ENCODE measurements around the gene GRK6. TPM values are rescaled to one million over a fixed set of nuclear protein-coding genes. Genes with fewer than 3 reads are reported as not detected.

The GRK6 gene
- total RNA-seq, 1 experiment from 2014 or later: 75.2 TPM

DNA sequence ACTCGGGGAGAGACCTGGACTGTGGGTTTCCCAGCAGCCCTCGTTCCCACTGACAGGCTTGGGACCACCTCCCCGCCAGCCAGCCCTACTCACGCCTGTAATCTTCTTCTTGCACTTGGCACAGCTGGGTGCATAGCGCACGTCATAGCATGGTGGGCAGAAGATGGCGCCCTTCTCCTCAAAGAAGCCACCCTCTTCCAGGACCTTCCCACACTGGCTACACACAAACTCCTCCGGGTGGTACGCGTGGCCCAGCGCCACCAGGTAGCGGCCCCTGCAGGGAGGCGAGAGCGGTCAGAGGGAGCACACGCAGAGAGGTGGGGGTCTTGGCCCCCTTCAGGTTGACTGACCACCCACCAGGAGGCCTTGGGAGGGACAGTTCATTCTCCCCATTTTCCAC is 61.5 kb downstream of the GRK6 start:
- H3K27me3 ChIP-seq (ENCODE audit: insufficient read depth, low read length): no peaks in the 10 kb centered on the region
- H4K8ac ChIP-seq (replicated peaks; ENCODE audit: insufficient read length, low read depth, low read length): no peak overlapping the region
- no peak overlapping the region for H3K14ac ChIP-seq (ENCODE audit: insufficient read depth, low read length)
- H2AFZ ChIP-seq (ENCODE audit: low read length): no peak overlapping the region
- no peak overlapping the region for H3K27ac ChIP-seq (ENCODE audit: insufficient read length, low read depth, low read length)
- H3K9me3 ChIP-seq (ENCODE audit: control insufficient read depth, low read depth, low read length): no peaks in the 10 kb centered on the region
- H2BK5ac ChIP-seq (ENCODE audit: insufficient read length, low read length): no peak overlapping the region
- H3K4me1 Mint-ChIP-seq: peaks cover 8 to 16% of the 10 kb centered on the region in 2 experiments
- no peak overlapping the region for H3K56ac ChIP-seq (ENCODE audit: insufficient read length, low read depth, low read length)
- H4K5ac ChIP-seq (ENCODE audit: insufficient read length, low read depth, low read length): no peak overlapping the region
- TF ChIP-seq, protein P1, sequence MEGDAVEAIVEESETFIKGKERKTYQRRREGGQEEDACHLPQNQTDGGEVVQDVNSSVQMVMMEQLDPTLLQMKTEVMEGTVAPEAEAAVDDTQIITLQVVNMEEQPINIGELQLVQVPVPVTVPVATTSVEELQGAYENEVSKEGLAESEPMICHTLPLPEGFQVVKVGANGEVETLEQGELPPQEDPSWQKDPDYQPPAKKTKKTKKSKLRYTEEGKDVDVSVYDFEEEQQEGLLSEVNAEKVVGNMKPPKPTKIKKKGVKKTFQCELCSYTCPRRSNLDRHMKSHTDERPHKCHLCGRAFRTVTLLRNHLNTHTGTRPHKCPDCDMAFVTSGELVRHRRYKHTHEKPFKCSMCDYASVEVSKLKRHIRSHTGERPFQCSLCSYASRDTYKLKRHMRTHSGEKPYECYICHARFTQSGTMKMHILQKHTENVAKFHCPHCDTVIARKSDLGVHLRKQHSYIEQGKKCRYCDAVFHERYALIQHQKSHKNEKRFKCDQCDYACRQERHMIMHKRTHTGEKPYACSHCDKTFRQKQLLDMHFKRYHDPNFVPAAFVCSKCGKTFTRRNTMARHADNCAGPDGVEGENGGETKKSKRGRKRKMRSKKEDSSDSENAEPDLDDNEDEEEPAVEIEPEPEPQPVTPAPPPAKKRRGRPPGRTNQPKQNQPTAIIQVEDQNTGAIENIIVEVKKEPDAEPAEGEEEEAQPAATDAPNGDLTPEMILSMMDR (conservative IDR thresholded peaks at IDR 0.05): peak; percentile 26; the same call in 2 of the 3 replicates
- no peak overlapping the region for H4K91ac ChIP-seq (ENCODE audit: insufficient read length, low read depth, low read length)
- DNase-seq: no peak
- no CpG with 5 or more reads among the region's 15 CpGs for WGBS (ENCODE audit: extremely low coverage, insufficient read length, low lambda C conversion rate)
- H3K23me2 ChIP-seq (ENCODE audit: insufficient read length, low read depth, low read length, poor library complexity, severe bottlenecking): no peaks in the 10 kb centered on the region
- H2BK120ac ChIP-seq (ENCODE audit: low read depth, low read length, poor library complexity, severe bottlenecking): no peak overlapping the region
- peak overlapping the region in 1 of 3 experiments; percentile 58; a peak in 1 of 7 replicates for H3K27ac Mint-ChIP-seq
- H4K20me1 ChIP-seq (ENCODE audit: control insufficient read depth, insufficient read depth, insufficient read length): no peaks in the 10 kb centered on the region
- no peak overlapping the region for H3T11ph ChIP-seq (ENCODE audit: low read length)
- no peak overlapping the region for H3K4ac ChIP-seq (ENCODE audit: low read depth, low read length)
- H3K9ac ChIP-seq (ENCODE audit: extremely low read depth, insufficient read length, low read length): no peak overlapping the region
- H3K27me3 Mint-ChIP-seq (ENCODE audit: low read depth): no peaks in the 10 kb centered on the region; the same call in none of the 2 replicates
- H2BK15ac ChIP-seq (ENCODE audit: low read depth, low read length): no peak overlapping the region
- H3K79me1 ChIP-seq (ENCODE audit: insufficient read depth, low read depth, low read length, poor library complexity, severe bottlenecking): no peaks in the 10 kb centered on the region
- no peak overlapping the region for H3K4me2 ChIP-seq (ENCODE audit: insufficient read depth, insufficient read length, low read length)
- H2BK12ac ChIP-seq (ENCODE audit: insufficient read length, low read depth, low read length): no peak overlapping the region
- no peak overlapping the region for H3K23ac ChIP-seq (ENCODE audit: insufficient read length, low read depth, low read length)
- no peaks in the 10 kb centered on the region; a peak in 1 of 5 replicates for H3K9me3 Mint-ChIP-seq
- peaks cover 46 to 87% (median 82%) of the 10 kb centered on the region in 3 experiments for H3K36me3 Mint-ChIP-seq (ENCODE audit: insufficient read depth in 1 of 3, low read depth in 3 of 3)
- no peak overlapping the region for H2BK20ac ChIP-seq (ENCODE audit: low read depth, low read length, poor library complexity, severe bottlenecking)
- no peak overlapping the region for H3K18ac ChIP-seq (ENCODE audit: insufficient read length, low read depth, low read length)
- H3K79me2 ChIP-seq (ENCODE audit: insufficient read depth, low read length): no peaks in the 10 kb centered on the region
- no peak overlapping the region for H3K4me3 Mint-ChIP-seq
- H2AK5ac ChIP-seq (ENCODE audit: insufficient read length, low read length): no peak overlapping the region
- no peaks in the 10 kb centered on the region; the same call in 1 of the 2 replicates for H3K4me1 ChIP-seq (ENCODE audit: insufficient read depth, low read length)
